ENCODE data around the gene C1orf116.

DNA sequence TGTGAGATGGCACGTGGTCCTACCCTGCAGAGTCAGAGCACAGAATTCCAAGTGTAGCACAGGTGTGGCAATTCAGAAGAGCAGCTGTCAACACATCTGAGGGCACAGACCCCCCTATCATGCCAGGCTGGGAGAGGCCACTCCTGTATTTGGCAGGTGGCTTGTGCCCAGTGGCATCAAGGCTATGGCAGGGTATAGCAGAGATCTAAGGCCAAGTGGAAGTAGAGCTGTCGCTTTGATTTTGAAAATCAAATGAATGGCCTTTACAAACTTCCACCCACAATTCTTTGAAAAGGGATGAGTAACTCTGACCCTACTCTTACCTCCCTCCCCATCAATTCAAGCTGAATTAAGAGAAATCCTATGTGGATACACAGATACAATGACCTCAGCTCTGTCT lies 13.4 kb downstream of the C1orf116 start:
- TF ChIP-seq, protein P1, sequence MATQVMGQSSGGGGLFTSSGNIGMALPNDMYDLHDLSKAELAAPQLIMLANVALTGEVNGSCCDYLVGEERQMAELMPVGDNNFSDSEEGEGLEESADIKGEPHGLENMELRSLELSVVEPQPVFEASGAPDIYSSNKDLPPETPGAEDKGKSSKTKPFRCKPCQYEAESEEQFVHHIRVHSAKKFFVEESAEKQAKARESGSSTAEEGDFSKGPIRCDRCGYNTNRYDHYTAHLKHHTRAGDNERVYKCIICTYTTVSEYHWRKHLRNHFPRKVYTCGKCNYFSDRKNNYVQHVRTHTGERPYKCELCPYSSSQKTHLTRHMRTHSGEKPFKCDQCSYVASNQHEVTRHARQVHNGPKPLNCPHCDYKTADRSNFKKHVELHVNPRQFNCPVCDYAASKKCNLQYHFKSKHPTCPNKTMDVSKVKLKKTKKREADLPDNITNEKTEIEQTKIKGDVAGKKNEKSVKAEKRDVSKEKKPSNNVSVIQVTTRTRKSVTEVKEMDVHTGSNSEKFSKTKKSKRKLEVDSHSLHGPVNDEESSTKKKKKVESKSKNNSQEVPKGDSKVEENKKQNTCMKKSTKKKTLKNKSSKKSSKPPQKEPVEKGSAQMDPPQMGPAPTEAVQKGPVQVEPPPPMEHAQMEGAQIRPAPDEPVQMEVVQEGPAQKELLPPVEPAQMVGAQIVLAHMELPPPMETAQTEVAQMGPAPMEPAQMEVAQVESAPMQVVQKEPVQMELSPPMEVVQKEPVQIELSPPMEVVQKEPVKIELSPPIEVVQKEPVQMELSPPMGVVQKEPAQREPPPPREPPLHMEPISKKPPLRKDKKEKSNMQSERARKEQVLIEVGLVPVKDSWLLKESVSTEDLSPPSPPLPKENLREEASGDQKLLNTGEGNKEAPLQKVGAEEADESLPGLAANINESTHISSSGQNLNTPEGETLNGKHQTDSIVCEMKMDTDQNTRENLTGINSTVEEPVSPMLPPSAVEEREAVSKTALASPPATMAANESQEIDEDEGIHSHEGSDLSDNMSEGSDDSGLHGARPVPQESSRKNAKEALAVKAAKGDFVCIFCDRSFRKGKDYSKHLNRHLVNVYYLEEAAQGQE (IDR thresholded peaks at IDR 0.05) = no peak
- TF ChIP-seq CEBPB (IDR thresholded peaks at IDR 0.05) (no peak), KDM1A (IDR thresholded peaks at IDR 0.05; ENCODE audit: low read depth) (no peak)

Data from A549 (cell line).